H9 (cell line): ENCODE data around the gene RB1. TPM values are rescaled to one million over a fixed set of nuclear protein-coding genes. Genes with fewer than 3 reads are reported as not detected.

Experiments
- DNase-seq: peaks from one replicate; pipeline ENCODE4 v3.0.0-alpha.2; 2017
- H2AFZ ChIP-seq: one replicate; pipeline ENCODE4 v1.6.1; 2013; ENCODE audit warnings: mild to moderate bottlenecking, low read length, control low read depth, moderate library complexity
- H2AK5ac ChIP-seq: 2 replicates; pipeline ENCODE4 v1.6.1; 2013; ENCODE audit warnings: low read length, control low read depth, mixed read lengths; ENCODE audit not compliant: insufficient read length
- H2BK120ac ChIP-seq: one replicate; pipeline ENCODE4 v1.6.1; 2013; ENCODE audit warnings: low read depth, mild to moderate bottlenecking, low read length, control low read depth, inconsistent platforms; ENCODE audit not compliant: poor library complexity, severe bottlenecking
- H2BK12ac ChIP-seq: 2 replicates; pipeline ENCODE4 v1.6.1; 2013; ENCODE audit warnings: low read length, control low read depth, mixed read lengths, low read depth; ENCODE audit not compliant: insufficient read length
- H2BK15ac ChIP-seq: 2 replicates; pipeline ENCODE4 v1.6.1; 2013; ENCODE audit warnings: low read depth, low read length, control low read depth
- H2BK20ac ChIP-seq: one replicate; pipeline ENCODE4 v1.6.1; 2013; ENCODE audit warnings: low read depth, mild to moderate bottlenecking, low read length, control low read depth, inconsistent platforms; ENCODE audit not compliant: poor library complexity, severe bottlenecking
- H2BK5ac ChIP-seq: 2 replicates; pipeline ENCODE4 v1.6.1; 2013; ENCODE audit warnings: low read length, control low read depth, mixed read lengths; ENCODE audit not compliant: insufficient read length
- H3K14ac ChIP-seq: 2 replicates; pipeline ENCODE4 v1.6.1; 2013; ENCODE audit warnings: low read length, control low read depth; ENCODE audit not compliant: insufficient read depth
- H3K18ac ChIP-seq: 2 replicates; pipeline ENCODE4 v1.6.1; 2013; ENCODE audit warnings: low read depth, mild to moderate bottlenecking, mixed read lengths, low read length, control low read depth; ENCODE audit not compliant: insufficient read length
- H3K23ac ChIP-seq: 2 replicates; pipeline ENCODE4 v1.6.1; 2013; ENCODE audit warnings: low read length, control low read depth, mixed read lengths, low read depth; ENCODE audit not compliant: insufficient read length
- H3K23me2 ChIP-seq: 2 replicates; pipeline ENCODE4 v1.6.1; 2013; ENCODE audit warnings: low read depth, mild to moderate bottlenecking, mixed read lengths, low read length, control low read depth; ENCODE audit not compliant: insufficient read length, poor library complexity, severe bottlenecking
- H3K27ac ChIP-seq: 2 replicates; pipeline ENCODE4 v1.5.1; 2013; ENCODE audit warnings: low read length, control low read depth, mixed read lengths, low read depth; ENCODE audit not compliant: insufficient read length
- H3K27me3 ChIP-seq: 2 replicates; pipeline ENCODE4 v1.6.1; 2013; ENCODE audit warnings: low read length, control low read depth, inconsistent platforms; ENCODE audit not compliant: insufficient read depth
- H3K4ac ChIP-seq: 2 replicates; pipeline ENCODE4 v1.6.1; 2013; ENCODE audit warnings: low read depth, mild to moderate bottlenecking, control low read depth, inconsistent platforms, low read length, moderate library complexity
- H3K4me1 ChIP-seq: 2 replicates; pipeline ENCODE4 v1.6.1; 2013; ENCODE audit warnings: low read length, control low read depth, inconsistent platforms; ENCODE audit not compliant: insufficient read depth
- H3K4me2 ChIP-seq: 2 replicates; pipeline ENCODE4 v1.6.1; 2013; ENCODE audit warnings: low read length, control low read depth, mixed read lengths; ENCODE audit not compliant: insufficient read length, insufficient read depth
- H3K56ac ChIP-seq: 2 replicates; pipeline ENCODE4 v1.6.1; 2013; ENCODE audit warnings: low read depth, mild to moderate bottlenecking, mixed read lengths, low read length, control low read depth; ENCODE audit not compliant: insufficient read length
- H3K79me1 ChIP-seq: 2 replicates; pipeline ENCODE4 v1.6.1; 2013; ENCODE audit warnings: low read depth, mild to moderate bottlenecking, moderate library complexity, low read length, control low read depth, inconsistent platforms; ENCODE audit not compliant: insufficient read depth, poor library complexity, severe bottlenecking
- H3K79me2 ChIP-seq: 2 replicates; pipeline ENCODE4 v1.6.1; 2013; ENCODE audit warnings: low read length, control low read depth, inconsistent platforms; ENCODE audit not compliant: insufficient read depth
- H3K9ac ChIP-seq: 2 replicates; pipeline ENCODE4 v1.6.1; 2013; ENCODE audit warnings: low read length, control low read depth, mixed read lengths; ENCODE audit not compliant: insufficient read length; ENCODE audit errors: extremely low read depth
- H3K9me3 ChIP-seq: one replicate; pipeline ENCODE4 v1.6.1; 2013; ENCODE audit warnings: low read depth, low read length, inconsistent platforms; ENCODE audit not compliant: control insufficient read depth
- H3T11ph ChIP-seq: one replicate; pipeline ENCODE4 v1.6.1; 2013; ENCODE audit warnings: mild to moderate bottlenecking, low read length, control low read depth, inconsistent platforms
- H4K20me1 ChIP-seq: one replicate; pipeline ENCODE4 v1.6.1; 2013; ENCODE audit not compliant: control insufficient read depth, insufficient read length, insufficient read depth
- H4K5ac ChIP-seq: 2 replicates; pipeline ENCODE4 v1.6.1; 2013; ENCODE audit warnings: low read depth, mild to moderate bottlenecking, mixed read lengths, low read length, control low read depth; ENCODE audit not compliant: insufficient read length
- H4K8ac ChIP-seq: replicated peaks from 2 replicates; pipeline ENCODE4 v1.6.1; 2013; ENCODE audit warnings: low read length, control low read depth, mixed read lengths, low read depth; ENCODE audit not compliant: insufficient read length
- H4K91ac ChIP-seq: 2 replicates; pipeline ENCODE4 v1.6.1; 2013; ENCODE audit warnings: low read depth, mild to moderate bottlenecking, moderate library complexity, mixed read lengths, low read length, control low read depth; ENCODE audit not compliant: insufficient read length
- H3K27ac Mint-ChIP-seq, 3 experiments: 2 replicates in 2 of 3; 3 replicates in 1 of 3; pipeline ENCODE4 v1.8.0; 2020 to 2021; ENCODE audit warnings: mixed read lengths in 3 of 3, mild to moderate bottlenecking in 1 of 3, moderate library complexity in 1 of 3
- H3K27me3 Mint-ChIP-seq: 2 replicates; pipeline ENCODE4 v1.8.0; 2021; ENCODE audit warnings: low read depth, mild to moderate bottlenecking, moderate library complexity, mixed read lengths
- H3K36me3 Mint-ChIP-seq, 3 experiments: 2 replicates in 2 of 3; 3 replicates in 1 of 3; pipeline ENCODE4 v1.8.0; 2020 to 2021; ENCODE audit warnings: low read depth in 3 of 3, mixed read lengths in 3 of 3; ENCODE audit not compliant: insufficient read depth in 1 of 3
- H3K4me1 Mint-ChIP-seq, 2 experiments: 2 replicates each; pipeline ENCODE4 v1.8.0; 2020; ENCODE audit warnings: mixed read lengths in 2 of 2
- H3K4me3 Mint-ChIP-seq, 2 experiments: 2 replicates in 1 of 2; 3 replicates in 1 of 2; pipeline ENCODE4 v1.8.0; 2020 to 2021; ENCODE audit warnings: mild to moderate bottlenecking in 2 of 2, mixed read lengths in 2 of 2, moderate library complexity in 1 of 2
- H3K9me3 Mint-ChIP-seq, 2 experiments: 2 replicates in 1 of 2; 3 replicates in 1 of 2; pipeline ENCODE4 v1.8.0; 2020; ENCODE audit warnings: mild to moderate bottlenecking in 2 of 2, mixed read lengths in 2 of 2, moderate library complexity in 1 of 2
- WGBS: extraction: QIAGEN DNeasy Blood & Tissue Kit; methylation state at CpG from one replicate; pipeline ENCODE4 v1.1.7; 2013; ENCODE audit warnings: missing lambda C conversion rate, low lambda C conversion rate, mixed read lengths; ENCODE audit not compliant: insufficient read length; ENCODE audit errors: extremely low coverage; 5-methylcytosine and 5-hydroxymethylcytosine counted together
- total RNA-seq: library from RNA; stranded (reverse); gene quantifications from 2 replicates; pipeline ENCODE4 v1.2.1, GENCODE V29; 2021
- TF ChIP-seq, protein P1 (sequence below): fragments of 200-600 bp; sonication (generic); conservative IDR thresholded peaks from 3 replicates; pipeline ENCODE4 v1.8.0; 2021; ENCODE audit warnings: antibody characterized with exemption, mild to moderate bottlenecking

RB1 gene
- total RNA-seq, 1 experiment from 2014 or later = 20.5 TPM

DNA sequence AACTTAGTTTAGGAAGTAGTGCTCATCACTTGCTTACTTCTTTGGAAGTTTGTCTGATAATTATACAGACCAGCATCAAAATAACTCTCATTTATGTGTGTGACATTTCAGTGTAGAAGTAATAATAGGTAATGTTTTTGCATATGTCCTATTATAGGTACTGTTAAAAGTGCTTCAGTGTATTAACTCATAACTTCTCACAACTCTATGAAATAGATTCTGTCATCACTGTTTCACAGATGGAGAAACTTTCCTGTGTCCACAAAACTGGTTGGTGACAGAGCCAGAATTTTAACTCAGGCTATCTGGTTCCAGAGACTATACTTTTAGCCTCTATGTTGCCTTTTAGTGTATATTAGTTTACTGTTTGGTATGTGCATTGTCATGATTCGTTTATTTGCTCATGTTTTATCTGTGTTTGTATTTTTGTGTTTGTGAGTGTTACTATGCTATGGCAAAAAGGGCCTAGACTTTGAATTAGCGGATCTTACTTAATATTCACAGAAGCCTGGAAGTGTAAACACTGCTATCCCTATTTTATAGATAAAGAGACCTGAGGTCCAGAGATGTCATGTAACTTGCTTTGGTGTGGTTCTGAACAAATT, 96.6 kb downstream of the RB1 start:
- TF ChIP-seq, protein P1, sequence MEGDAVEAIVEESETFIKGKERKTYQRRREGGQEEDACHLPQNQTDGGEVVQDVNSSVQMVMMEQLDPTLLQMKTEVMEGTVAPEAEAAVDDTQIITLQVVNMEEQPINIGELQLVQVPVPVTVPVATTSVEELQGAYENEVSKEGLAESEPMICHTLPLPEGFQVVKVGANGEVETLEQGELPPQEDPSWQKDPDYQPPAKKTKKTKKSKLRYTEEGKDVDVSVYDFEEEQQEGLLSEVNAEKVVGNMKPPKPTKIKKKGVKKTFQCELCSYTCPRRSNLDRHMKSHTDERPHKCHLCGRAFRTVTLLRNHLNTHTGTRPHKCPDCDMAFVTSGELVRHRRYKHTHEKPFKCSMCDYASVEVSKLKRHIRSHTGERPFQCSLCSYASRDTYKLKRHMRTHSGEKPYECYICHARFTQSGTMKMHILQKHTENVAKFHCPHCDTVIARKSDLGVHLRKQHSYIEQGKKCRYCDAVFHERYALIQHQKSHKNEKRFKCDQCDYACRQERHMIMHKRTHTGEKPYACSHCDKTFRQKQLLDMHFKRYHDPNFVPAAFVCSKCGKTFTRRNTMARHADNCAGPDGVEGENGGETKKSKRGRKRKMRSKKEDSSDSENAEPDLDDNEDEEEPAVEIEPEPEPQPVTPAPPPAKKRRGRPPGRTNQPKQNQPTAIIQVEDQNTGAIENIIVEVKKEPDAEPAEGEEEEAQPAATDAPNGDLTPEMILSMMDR = no peak
- H4K91ac ChIP-seq = no peak overlapping the region
- no peak overlapping the region for H3K56ac ChIP-seq
- Mint-ChIP-seq H3K27ac (peak overlapping the region in 2 of 3 experiments; percentile 13 to 49; a peak in 1 of 7 replicates), H3K9me3 (peaks cover 12 to 14% of the 10 kb centered on the region in 2 experiments), H3K36me3 (peaks cover 9 to 13% (median 11%) of the 10 kb centered on the region in 3 experiments), H3K27me3 (no peaks in the 10 kb centered on the region), H3K4me3 (no peak overlapping the region), H3K4me1 (no peaks in the 10 kb centered on the region)
- no peak overlapping the region for H3K18ac ChIP-seq
- no peak overlapping the region for H2BK120ac ChIP-seq
- H4K5ac ChIP-seq = no peak overlapping the region
- no peak overlapping the region for H2BK15ac ChIP-seq
- no peaks in the 10 kb centered on the region for H3K9me3 ChIP-seq
- no peaks in the 10 kb centered on the region for H3K27me3 ChIP-seq
- H2BK20ac ChIP-seq = no peak overlapping the region
- H2AK5ac ChIP-seq = no peak overlapping the region
- H3K4me2 ChIP-seq = no peak overlapping the region
- no peak overlapping the region for H3K9ac ChIP-seq
- H3K27ac ChIP-seq = no peak overlapping the region
- H2BK12ac ChIP-seq = no peak overlapping the region
- H3K79me2 ChIP-seq = no peaks in the 10 kb centered on the region
- no peak for DNase-seq
- no CpG with 5 or more reads among the region's 2 CpGs for WGBS
- no peaks in the 10 kb centered on the region for H4K20me1 ChIP-seq
- H3T11ph ChIP-seq = no peak overlapping the region
- H4K8ac ChIP-seq = no peak overlapping the region
- no peaks in the 10 kb centered on the region for H3K23me2 ChIP-seq
- no peak overlapping the region for H3K4ac ChIP-seq
- H2AFZ ChIP-seq = no peak overlapping the region
- no peaks in the 10 kb centered on the region for H3K4me1 ChIP-seq
- no peaks in the 10 kb centered on the region for H3K79me1 ChIP-seq
- H3K23ac ChIP-seq = no peak overlapping the region
- H3K14ac ChIP-seq = no peak overlapping the region
- no peak overlapping the region for H2BK5ac ChIP-seq
